NB4 (cell line): ENCODE measurements around the gene WDR13.

Experiments used
- CTCF ChIP-seq: IDR thresholded peaks from one replicate; pipeline ENCODE4 v1.5.1; 2012; ENCODE audit warnings: low read depth, low read length
- MAX ChIP-seq: IDR thresholded peaks from 2 replicates; pipeline ENCODE4 v1.6.1; 2011; ENCODE audit warnings: low read depth, low read length
- MYC ChIP-seq: IDR thresholded peaks from 2 replicates; pipeline ENCODE4 v1.6.1; 2011; ENCODE audit warnings: low read depth, low read length
- POLR2A ChIP-seq: IDR thresholded peaks from 2 replicates; pipeline ENCODE4 v1.6.1; 2011; ENCODE audit warnings: mild to moderate bottlenecking; ENCODE audit not compliant: insufficient read length; ENCODE audit errors: extremely low read depth

GRCh38 chrX:48590203-48591103 is 6.8 kb upstream of the WDR13 start:
- TF ChIP-seq CTCF (no peak), POLR2A (no peak), MAX (no peak), MYC (no peak)
